Stimulated activated naive CD8-positive, alpha-beta T cell treated with anti-CD3 and anti-CD28 coated beads, Interleukin-15, Interleukin-2, amounts not matched to agents 100 U/mL and 50 U/mL, for 24 hours (primary cell): ENCODE data around the gene C12orf43.

ENCODE experiments used
- ATAC-seq: fragments of 150-1000 bp; cut with Tn5 transposase; one replicate; pipeline ENCODE4 v1.10.0; 2021
- DNase-seq: peaks from one replicate; pipeline ENCODE4 v3.0.0; 2021

Gene C12orf43

DNA sequence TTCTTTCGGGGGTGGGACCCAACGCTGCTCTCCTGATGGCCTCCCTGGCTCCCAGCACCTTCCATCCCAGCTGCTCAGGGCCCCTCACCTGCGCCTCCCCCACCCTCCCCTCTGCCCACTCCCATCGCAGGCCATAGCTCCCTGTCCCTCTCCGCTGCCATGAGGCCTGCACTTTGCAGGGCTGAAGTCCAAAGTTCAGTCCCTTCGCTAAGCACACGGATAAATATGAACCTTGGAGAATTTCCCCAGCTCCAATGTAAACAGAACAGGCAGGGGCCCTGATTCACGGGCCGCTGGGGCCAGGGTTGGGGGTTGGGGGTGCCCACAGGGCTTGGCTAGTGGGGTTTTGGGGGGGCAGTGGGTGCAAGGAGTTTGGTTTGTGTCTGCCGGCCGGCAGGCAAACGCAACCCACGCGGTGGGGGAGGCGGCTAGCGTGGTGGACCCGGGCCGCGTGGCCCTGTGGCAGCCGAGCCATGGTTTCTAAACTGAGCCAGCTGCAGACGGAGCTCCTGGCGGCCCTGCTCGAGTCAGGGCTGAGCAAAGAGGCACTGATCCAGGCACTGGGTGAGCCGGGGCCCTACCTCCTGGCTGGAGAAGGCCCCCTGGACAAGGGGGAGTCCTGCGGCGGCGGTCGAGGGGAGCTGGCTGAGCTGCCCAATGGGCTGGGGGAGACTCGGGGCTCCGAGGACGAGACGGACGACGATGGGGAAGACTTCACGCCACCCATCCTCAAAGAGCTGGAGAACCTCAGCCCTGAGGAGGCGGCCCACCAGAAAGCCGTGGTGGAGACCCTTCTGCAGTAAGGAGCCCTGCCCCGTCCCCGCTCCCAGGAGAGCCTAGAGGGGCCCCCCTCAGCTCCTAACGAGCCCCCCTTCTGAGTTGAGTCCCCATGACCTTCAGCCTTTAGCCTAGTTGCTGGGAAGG is 37.7 kb downstream of the C12orf43 start, which contains the start of gene HNF1A:
HNF1A (plus strand) TSS at position 248 of the 924 bp plus-strand sequence; CDS start at position 474, 226 bp downstream.
- no peak for DNase-seq
- no peak for ATAC-seq

DNA sequence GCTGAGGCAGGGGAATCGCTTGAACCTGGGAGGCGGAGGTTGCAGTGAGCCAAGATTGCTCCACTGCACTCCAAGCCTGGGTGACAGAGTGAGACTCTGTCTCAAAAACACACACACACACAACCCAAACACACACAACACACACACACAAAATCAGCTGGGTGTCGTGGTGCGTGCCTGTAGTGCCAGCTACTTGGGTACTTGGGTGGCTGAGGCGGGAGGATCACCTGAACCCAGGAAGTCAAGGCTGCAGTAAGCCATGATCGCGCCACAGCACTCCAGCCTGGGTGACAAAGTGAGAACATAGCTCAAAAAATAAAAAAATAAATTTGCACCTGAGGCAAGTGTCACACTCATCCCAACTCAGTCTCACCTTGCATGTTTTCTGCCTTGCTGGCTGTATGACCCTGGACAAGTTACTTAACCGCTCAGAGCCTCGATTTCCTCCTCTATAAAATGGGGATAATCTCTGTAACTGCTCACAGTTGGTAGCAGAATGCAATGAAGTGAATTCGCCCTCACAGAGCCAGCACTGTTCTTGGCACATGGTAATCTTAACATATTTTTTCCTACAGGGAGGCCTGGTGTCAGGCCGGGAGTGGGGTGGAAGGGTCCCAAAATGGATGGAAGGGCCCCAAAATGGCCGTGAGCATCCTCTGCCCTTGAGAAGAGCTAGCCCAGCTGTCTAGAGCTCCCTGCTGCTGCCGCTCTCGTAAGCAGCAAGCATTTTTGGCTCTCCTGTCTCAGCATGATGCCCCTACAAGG is 38.6 kb downstream of the C12orf43 start:
- no peak for DNase-seq
- no peak for ATAC-seq

DNA sequence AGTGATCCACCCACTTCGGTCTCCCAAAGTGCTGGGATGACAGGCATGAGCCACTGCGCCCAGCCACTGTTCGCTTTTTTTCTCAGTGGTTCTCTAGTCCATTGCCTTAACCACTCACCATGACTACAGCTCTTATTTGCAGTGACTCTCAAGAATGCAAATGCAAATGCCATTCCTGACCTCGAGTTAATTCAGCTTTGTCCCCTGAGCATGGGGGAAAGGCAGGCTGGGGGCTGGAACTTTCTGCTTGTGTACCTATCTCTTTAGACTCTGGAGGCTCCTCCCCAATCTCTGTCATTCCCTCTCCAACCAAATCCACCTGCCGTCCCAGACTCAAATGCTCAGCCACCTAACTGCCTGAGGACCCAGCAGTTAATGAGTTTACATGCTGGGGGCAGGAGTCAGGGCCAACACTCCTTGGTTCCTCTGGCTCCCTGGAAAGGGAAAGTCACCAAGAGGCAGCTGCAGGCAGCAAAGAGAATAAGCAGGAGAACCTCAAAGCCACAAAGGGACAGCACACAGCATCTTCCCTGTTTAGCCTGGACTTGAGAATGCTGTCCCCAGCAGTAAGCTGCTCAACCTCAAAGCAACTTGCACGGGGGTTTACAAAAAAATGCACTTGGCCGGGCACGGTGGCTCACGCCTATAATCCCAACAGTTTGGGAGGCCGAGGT is 43.3 kb downstream of the C12orf43 start:
- ATAC-seq (no peak), DNase-seq (no peak)

DNA sequence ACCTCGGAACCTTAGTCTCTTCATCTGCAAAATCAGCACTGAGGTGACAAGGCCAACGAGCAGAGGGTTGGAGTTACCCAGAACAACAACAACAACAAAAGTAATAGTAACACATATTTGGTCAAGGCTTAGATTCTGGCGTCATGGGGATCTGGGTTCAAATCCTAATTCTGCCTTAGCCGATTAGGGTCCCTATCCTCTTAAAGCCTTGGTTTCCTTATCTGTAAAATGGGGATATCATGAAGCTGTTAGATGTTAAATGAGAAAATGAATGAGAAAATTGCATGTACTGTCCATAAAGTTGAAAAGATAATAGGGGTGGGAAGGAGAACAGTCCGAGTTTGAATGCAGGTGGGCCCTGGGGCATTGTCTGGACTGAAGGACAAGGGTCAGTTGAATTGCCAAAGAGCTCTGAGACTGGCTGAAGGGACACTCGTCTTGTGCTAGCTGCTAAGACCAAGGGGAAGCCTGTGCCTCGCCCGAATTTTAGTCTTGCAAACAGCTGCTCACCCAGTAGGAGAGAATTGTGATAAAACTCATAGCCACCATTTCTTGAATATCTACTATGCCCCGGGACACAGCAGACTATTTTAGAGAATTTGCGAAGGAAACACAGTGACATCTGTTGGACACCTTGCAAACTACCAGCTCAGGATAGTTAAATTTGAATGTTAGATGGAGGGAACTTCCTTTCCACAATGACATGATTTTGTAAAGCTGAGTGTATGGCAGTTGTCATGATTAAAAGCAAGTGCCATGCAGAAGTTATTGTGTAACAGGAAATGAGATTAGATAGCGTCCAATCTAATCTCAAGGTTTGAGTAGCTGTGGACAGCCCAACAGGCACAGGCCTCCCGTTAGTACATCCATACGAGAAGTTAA is 44.7 kb downstream of the C12orf43 start:
- peak; percentile 88 for ATAC-seq
- no peak for DNase-seq

DNA sequence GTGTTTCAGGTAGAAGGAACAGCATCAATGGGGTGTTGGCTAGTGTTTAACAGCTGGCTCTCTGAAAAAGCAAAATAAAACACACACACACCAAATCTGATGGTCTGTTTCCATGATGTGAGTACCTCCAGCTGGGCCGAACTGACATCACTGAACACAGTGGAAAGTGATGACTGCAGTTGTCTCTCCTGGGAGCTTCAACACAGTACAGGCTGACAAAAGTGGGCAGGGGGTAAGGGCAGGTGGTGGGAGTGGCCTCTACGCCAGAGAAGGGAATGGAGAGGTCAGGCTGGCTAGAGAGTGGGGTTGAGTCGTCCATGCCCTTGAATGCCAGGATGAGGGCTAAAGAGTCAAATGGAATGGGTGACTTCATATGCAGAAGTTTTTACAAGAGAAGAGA is 46.0 kb downstream of the C12orf43 start:
- no peak for ATAC-seq
- DNase-seq = no peak

DNA sequence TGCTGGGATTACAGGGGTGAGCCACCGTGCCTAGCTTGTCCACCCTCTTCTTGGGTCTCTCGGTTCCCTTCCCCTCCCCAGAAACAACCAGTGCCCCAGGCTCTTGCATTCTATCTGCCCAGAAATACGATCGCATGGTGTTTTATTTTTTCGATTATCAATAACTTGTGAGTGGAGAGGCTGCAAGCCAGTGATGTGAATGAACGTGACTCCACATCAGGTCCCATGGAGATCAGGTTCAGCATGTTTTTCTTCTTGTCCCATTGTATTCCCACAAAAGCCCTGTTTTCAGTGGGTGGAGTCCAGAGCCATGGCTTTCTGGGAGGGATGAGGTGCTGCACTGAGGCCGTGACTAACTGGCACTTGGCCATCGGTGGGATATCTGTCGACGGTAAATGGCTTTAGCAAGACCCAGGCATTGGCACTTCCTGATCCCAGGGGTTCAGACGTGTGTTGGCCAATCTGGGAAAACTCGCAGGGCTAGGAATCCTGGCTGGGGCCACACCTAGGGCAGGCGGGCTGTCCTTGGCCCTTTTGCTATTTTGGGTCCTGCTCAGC is 50.7 kb downstream of the C12orf43 start:
- ATAC-seq (no peak), DNase-seq (no peak)

DNA sequence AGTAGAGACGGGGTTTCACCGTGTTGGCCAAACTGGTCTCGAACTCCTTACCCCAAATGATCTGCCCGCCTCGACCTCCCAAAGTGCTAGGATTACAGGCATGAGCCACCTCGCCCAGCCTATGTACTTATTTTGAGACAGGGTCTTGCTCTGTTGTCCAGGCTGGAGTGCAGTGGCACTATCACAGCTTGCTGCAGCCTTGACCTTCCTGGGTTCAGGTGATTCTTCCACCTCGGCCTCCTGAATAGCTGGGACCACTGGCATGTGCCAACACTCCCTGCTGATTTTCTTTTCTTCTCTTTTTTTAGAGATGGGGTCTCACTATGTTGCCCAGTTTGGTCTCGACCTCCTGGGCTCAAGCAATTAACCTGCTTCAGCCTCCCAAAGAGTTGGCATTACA is 52.0 kb downstream of the C12orf43 start:
- DNase-seq (no peak), ATAC-seq (no peak)

DNA sequence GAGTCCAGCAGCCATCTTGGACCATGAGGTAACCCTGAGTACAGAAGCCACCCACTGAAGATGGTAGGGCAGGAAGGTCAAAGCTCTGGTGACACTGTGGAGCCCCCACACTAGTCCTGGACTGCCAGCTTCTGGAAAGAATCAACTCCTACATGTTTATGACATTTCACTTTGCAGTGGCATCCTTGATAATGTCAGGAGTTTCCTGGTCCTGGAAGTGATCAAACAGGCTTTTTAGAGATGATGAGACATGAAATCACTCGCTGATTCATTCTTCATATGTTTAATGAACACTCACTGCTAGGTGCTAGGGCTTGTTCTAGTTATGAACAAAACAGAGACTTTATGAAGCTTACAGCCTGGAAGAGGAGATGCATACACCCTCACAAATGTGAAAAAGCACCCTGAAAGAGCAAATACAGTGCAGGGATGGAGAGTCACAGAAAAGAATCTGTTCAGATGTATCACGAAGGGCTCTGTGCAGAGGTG is 53.7 kb downstream of the C12orf43 start:
- DNase-seq (peak; percentile 21), ATAC-seq (peak; percentile 51)

DNA sequence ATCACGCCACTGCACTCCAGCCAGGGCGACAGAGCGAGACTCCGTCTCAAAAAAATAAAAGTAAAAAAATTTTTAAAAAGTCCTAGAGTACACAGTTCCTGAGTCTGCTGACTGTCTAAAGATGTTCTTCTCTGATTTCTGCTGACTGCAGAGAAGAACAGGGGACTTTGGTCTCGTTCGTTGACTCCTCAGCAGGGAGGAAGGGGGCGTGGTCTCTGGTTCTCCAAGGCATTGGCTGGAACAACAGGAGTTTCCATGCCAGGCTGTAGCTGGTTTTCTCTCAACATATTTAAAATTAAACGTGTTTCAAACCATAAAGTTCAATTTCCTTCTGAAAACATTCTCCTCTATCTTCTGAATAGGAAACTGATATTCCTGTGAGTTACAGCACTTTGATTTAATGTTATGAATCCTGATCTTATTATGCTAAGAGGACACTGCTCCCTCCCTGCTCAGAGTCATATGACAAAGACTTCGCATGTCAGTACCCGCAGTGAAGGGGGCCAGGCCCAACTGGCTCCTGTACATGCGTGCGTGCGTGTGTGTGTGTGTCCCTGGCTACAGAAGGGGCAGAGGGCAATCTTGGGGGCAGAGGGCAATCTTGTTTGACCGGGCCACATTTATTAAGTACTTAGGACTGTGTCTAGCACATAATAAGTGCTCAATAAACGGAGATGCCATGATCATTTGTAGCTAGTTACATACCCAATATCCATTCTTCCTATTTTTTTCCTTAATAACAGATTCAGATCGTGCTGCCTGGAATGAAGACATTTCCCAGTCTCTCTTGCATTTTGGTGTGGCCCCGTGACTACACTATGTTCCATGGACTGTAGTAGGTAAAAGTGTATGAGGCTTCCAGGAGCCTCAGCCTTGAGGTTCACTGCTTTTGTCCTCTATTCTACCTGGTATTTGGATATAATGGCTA is 54.4 kb downstream of the C12orf43 start:
- DNase-seq (no peak), ATAC-seq (no peak)

DNA sequence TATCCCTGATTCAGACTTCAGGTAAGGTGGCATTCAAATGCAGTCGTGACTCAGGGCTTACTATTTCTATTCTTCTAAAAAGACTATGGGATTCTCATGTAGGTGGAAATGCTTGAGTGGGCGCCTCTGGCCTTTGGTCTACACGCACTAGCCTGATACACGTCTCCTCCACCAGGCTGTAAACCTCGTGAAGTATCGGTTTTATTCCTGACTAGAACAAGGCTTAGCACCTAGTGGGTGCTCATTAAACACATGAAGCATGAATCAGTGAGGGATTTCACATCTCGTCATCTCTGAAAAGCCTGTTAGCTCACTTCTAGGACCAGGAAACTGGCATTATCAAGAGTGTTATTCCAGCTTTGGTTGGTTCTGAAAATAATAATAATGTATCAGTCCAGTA is 55.6 kb downstream of the C12orf43 start:
- DNase-seq (peak; percentile 34), ATAC-seq (peak; percentile 66)

DNA sequence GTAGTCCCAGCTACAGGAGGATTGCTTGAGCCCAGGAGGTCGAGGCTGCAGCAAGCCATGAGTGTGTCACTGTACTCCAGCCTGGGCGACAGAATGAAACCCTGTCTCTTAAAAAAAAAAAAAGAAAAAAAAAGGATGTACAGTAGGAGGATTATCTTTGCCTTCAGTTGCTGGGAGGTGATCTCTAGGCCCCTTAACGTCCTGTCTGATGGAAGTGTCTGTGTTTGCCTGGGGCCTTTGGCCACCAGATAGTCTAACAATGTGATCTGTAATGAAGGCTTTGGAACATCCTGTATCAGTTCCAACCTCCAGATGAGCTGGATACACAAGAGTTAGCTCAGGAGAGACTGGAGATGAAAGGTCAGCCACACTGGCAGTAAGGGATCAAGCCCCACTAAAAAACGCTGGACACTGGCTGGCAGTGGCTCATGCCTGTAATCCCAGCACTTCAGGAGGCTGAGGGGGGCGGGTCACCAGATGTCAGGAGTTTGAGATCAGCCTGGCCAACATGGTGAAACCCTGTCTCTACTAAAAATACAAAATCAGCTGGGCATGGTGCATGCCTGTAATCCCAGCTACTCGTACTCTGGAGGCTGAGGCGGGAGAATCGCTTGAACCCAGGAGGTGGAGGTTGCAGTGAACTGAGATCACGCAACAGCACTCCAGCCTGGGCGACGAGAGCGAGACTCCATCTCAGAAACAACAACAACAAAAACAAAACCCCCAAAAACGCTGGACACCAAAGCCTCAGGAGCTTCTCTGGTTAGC is 57.0 kb downstream of the C12orf43 start:
- ATAC-seq = no peak
- no peak for DNase-seq

DNA sequence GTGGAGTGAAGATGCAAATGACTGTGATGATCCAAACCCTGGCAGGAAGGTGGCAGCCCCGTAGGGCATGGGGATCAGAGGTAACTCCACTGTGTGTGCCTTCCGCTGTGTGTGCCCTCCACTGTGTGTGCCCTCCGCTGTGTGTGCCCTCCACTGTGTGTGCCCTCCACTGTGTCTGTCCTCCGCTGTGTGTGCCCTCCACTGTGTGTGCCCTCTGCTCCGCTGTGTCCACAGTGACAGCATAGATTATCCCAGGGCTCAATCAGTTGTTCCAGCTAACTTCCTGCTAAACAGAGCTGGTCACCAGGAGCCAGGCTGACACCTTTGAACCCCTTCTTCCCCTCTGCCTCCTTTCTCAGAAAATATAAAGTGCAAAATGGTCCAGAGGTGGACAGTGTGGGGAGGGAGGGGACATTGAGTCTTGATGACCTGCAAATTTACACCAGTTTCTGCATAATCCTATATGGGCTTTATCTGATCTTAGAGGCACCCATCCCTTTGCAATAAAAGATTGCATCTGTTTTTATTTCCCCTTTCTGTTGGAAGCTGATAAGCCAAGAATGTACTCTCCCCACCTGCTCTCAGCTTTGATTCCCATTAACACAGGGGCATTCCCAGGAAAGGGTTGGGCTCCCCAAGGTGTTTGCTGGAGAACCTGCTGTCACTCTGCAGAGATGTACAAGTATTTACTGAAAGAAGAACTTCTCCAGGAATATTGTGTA is 59.5 kb downstream of the C12orf43 start:
- DNase-seq = no peak

DNA sequence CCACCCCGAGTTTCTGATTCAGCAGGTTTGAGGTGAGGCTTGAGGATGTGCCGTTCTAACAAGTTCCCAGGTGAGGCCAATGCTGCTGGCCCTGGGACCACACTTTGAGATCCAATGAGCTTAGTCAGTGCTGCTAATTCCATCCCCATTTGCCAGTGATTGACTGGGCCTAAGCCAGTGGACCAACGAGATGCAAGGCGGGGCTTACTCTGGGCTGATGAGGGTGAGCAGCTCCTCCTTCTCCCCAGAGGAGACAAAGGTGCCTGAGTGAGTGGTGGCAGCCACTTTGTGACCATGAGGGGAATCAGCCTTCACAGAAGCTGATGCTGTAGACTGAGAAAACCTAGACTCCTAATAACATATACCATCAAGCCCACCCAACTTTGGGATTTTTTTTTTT is 61.1 kb downstream of the C12orf43 start:
- no peak for ATAC-seq
- DNase-seq = no peak

More for the DNA sequence above, 59.5 kb downstream of the C12orf43 start:
- no peak for ATAC-seq

DNA sequence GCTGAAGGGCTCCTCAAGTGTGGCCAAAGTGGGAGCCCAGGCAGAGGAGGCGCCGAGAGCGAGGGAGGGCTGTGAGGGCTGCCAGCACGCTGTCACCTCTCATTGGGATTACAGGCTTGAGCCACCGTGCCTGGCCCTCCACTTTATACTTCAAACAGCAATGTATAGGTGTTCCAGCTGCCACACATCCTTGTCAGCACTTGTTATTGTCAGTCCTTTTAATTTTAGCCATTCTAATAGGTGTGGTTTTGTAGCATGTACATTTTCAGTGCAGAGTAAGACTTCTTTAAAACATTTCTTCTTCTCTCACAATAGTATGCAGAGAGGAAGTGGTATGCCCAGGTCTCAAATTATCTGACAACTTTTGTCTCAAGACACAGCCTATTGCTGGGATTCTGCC is 65.5 kb downstream of the C12orf43 start:
- DNase-seq (no peak), ATAC-seq (no peak)
